NCI-H1694 treated with DMSO at 0.1 percent for 48 hours (cell line): ENCODE measurements around the gene GRK4.

Experiments used
- DNase-seq: peaks from one replicate; lab custom pipeline; 2025; lab: John Stamatoyannopoulos, UW

The GRK4 gene

GRCh38 chr4:3013839-3014350 is 50.5 kb downstream of the GRK4 start:
- DNase-seq, result no peak

GRCh38 chr4:3016961-3017360 is 53.6 kb downstream of the GRK4 start:
- no peak for DNase-seq

- DNase-seq, result no peak
These were observed 54.1 kb downstream of the GRK4 start for GRCh38 chr4:3017504-3017903.

- DNase-seq, result no peak
These were observed 55.9 kb downstream of the GRK4 start for GRCh38 chr4:3019145-3019846.

GRCh38 chr4:3021127-3021526 is 57.8 kb downstream of the GRK4 start:
- no peak for DNase-seq

- no peak for DNase-seq
These were observed 58.3 kb downstream of the GRK4 start for GRCh38 chr4:3021627-3022026.

GRCh38 chr4:3022112-3022511 is 58.7 kb downstream of the GRK4 start:
- no peak for DNase-seq

- DNase-seq, result no peak
These were observed 59.3 kb downstream of the GRK4 start for GRCh38 chr4:3022651-3023050.

- DNase-seq, result no peak
These were observed 62.5 kb downstream of the GRK4 start for GRCh38 chr4:3025881-3026280.

GRCh38 chr4:3026540-3026939 is 63.2 kb downstream of the GRK4 start:
- no peak for DNase-seq

GRCh38 chr4:3029464-3029863 is 66.1 kb downstream of the GRK4 start:
- DNase-seq, result no peak

GRCh38 chr4:3030566-3031356 is 67.4 kb downstream of the GRK4 start:
- no peak for DNase-seq

- DNase-seq, result no peak
These were observed 68.1 kb downstream of the GRK4 start for GRCh38 chr4:3031357-3032082.

- no peak for DNase-seq
These were observed 70.9 kb downstream of the GRK4 start for GRCh38 chr4:3034231-3034630.

GRCh38 chr4:3035249-3035648 is 71.9 kb downstream of the GRK4 start:
- DNase-seq, result no peak

GRCh38 chr4:3035674-3036073 is 72.3 kb downstream of the GRK4 start:
- DNase-seq, result no peak

GRCh38 chr4:3036131-3036952 is 73.0 kb downstream of the GRK4 start:
- no peak for DNase-seq

- DNase-seq, result no peak
These were observed 74.6 kb downstream of the GRK4 start for GRCh38 chr4:3037957-3038461.

- DNase-seq, result no peak
These were observed 76.5 kb downstream of the GRK4 start for GRCh38 chr4:3039706-3040366.

- no peak for DNase-seq
These were observed 77.3 kb downstream of the GRK4 start for GRCh38 chr4:3040452-3041191.
